DMS114 treated with DMSO at 0.1 percent for 48 hours (cell line): ENCODE data around the gene PTPRN2.
"Not testable (repeated sequence)": the region's sequence is repeated elsewhere in the genome, so short reads cannot be mapped to it uniquely, and the experiment has no call there.

Experiments used
- DNase-seq: peaks from one replicate; lab custom pipeline; 2025; ENCODE audit not compliant: unreplicated experiment; lab: John Stamatoyannopoulos, UW

The PTPRN2 gene

DNA sequence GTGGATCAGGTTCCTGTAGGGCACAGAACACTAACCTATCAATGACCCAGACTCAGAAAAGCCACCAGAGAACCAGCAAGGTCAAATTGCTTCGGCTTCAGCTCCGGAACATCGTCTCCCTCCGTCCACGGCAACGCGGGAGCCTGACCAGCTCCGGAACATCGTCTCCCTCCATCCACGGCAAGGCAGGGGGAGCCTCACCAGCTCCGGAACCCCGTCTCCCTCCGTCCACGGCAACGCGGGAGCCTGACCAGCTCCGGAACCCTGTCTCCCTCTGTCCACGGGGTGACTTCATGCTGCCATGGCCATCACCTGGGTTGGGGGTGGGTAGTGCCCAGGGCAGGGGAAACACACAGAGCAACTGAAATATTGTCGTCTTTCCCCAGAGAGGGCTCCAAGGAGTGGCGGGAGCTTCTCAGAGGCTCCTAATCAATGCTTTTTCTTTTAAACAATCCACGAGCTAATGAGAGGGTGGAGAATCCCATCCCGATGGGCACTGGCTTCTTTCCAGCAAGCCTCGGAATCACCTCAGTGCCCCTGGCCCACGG, 847.3 kb downstream of the PTPRN2 start:
- DNase-seq: no peak

DNA sequence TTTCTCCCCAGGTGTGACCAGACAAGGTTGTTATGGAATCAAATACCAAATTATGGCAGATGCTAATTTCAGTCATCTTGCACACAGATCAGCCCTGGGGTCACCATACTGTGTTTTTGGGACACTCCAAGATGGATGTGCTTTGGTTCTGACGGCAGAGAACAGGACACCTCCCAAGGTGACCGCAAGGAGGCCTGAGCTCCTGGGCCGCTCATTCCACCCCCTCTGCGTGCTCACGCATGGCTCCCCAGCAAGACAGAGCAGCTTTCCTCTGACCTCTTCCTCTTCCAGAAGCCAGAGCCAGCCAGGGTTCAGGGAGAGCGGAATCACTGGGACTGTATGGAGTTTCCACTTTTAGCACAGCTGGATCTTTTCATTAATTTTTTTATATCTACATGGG, 848.0 kb downstream of the PTPRN2 start:
- no peak for DNase-seq

DNA sequence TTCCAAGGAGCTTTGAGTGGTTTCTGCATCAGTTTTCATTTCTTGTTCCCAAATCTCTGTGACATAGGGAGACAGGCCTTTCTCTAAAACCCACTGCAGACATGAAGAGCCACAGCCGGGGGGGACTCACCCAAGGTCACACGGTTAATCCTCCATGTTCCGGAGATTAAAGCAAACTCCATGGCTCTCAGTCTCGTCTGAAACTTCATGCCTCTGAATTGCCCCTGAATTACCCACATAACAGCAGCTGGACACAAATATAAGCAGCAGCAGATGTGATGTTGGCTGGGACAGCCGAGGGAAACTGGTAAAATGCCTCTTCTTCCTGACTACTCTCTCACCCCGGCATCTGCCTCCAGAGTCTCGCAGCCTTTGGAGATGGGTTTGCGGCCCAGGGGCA, 848.6 kb downstream of the PTPRN2 start:
- no peak for DNase-seq

DNA sequence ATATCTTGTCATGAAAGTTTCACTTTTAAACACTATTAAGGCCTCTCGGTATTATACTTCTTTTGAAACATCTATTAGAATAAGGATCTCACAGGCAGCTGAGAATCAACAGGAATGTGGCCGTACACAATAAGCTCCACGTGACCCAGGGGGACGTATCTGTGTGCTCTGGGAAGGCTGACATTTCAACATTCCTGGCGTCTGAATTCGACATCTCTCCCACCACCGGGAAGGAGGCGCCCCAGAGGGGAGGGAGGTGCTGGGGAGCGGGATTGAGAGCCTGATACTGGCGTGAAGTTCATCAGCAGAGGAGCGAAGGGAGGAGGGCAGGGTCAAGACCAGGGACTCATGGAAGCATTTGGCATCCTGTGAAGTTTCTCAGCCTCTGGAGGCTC, 849.6 kb downstream of the PTPRN2 start:
- DNase-seq: no peak

DNA sequence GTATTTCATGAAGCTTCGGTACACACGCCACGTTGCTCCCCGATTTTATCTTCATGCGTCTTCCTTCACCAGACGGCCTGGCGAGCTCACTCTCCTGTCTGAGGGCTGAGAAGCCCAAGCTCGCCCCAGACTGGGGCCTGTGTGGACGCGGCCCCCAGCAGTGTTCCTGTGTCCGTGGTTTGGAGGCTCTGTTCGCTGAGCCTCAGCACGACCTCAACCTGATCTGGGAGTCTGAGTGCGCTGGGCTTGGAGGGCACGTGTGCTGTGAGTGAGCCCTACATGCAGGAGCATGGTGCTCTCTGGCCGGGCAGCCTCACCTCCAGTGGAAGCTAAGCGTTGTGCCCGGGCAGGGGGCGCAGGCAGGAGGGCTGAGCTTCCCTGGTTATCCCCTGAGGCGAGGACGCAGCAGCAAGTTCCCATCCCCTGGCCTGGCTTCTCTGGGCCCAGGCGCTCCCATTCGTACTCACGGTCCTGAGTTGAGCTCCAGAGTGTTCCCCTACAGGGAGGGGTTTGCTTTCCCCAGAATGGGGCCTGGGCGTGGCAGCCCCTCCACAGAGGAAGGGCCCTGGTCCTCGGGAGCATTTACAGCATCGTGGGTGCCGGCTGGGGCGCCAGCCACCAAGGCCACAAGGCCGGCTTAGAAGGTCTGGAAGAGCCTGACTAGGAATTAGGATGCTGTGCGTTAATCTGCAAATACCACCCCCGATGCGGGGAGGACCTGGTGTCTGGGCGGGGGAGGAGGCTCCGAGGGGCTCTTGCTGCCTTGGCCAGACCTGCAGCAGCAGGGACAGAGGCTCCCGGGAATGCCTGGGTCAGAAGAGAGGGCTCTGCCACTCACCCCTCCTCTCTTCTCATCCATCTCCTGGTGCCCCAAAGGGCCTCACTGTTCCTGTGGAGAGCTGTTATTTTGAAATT, 850.2 kb downstream of the PTPRN2 start:
- no peak for DNase-seq

DNA sequence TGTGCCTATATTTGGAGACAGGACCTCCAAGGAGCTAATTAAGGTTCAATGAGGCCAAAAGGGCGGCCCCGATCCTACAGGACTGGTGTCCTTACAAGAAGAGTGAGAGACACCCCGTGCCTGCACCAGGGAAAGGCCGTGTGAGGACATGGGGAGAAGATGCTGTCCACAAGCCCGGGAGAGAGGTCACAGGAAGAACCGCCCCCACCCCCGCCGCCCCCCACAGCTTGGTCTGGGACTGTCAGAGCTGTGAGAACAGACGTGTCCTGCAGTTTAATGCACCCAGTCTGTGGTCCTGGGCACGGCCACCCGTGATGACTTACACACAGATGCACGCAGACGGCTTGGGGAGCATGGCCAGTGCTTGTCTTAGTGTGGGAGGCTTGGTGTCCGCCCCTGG, 851.3 kb downstream of the PTPRN2 start:
- DNase-seq: no peak

DNA sequence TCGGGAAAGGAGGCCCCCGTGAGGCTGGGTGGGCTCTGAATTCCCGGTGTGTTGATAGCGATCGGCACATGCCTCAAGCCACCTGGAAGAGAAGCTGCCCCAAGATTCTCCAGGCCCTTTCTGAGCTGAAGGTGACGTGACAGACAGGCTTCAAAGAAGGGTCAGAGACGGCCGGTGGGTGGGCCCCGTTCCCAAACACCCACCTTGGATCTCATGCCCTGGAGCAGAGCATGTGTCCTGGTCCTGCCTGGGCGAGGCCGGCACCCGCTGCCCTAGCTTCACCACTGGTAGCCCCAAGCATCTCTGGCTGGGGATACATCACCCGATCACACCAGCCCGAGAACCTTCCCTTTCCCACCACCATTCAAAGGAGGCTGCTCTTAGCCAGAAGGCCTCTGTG, 851.8 kb downstream of the PTPRN2 start:
- no peak for DNase-seq

DNA sequence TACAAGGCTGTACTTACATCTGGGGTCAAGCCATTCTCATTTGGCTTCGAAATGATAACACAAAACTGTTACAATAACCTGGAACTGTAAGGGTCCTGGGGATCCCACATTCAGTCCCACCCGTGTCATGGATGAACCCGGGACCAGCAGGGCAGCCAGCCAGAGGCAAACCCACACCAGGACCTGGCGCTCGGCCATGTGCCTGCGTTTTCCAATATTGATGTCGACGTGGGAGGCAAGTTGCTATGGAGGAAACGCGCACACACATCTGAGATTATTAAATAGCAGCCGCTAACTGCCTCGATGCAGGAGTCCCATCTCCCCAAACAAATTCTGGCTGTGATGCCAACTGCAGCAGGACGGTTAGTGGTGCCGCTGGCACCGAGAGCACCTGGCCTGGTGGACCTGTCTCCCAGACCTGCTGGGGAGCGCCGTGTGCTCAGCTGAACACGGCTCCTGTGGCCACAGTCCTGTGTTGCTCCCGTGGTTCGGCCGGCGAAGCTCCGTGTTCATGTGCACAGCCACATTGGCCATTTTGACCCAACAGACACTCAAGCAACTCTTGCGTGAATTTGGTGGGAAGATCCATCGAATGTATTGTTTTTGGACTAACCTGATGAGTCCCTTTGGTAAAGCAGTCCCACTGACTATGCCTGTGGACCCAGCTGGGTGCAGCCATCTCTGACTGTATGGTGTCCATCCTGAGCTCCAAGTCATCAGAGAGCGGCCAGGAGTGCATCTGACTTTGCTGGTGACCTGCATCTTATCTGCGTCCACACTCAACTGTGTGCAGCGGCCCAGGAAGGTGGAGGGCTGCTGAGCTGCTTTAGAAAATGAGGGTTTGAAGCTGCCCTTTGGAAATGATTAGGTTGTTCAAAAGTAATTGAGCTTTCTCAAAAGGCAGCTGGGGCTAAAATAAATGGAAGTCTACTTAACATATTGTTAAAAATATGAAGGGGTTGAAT, 852.7 kb downstream of the PTPRN2 start:
- DNase-seq: no peak

DNA sequence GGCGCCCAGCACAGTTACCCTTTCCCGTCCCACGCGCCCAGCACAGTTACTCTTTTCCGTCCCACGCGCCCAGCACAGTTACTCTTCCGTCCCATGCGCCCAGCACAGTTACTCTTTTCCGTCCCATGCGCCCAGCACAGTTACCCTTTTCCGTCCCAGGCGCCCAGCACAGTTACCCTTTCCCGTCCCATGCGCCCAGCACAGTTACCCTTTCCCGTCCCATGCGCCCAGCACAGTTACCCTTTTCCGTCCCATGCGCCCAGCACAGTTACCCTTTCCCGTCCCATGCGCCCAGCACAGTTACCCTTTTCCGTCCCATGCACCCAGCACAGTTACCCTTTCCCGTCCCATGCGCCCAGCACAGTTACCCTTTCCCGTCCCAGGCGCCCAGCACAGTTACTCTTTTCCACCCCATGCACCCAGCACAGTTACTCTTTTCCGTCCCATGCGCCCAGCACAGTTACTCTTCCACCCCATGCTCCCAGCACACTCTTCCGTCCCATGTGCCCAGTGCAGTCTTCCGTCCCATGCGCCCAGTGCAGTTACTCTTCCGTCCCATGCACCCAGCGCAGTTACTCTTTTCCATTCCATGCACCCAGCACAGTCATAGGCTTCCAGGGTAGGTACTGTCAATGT, 853.7 kb downstream of the PTPRN2 start:
- DNase-seq: not testable (repeated sequence)

DNA sequence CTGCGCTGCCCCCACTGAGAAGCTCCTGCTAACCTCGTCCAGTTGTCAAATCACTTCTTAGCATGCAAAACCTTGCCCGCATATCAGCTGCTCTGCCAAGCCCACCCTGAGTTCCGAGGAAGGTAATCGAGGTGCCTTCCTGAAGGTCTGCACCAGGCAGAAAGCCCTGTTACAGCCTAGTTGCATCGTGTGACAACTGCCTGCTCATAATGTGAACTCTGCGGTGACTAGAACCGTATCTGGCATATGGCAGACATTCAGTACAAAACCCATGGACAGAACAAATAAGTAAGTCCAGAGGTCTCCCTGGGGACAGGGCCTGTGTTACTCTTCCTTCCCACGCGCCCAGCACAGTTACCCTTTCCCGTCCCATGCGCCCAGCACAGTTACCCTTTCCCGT, 856.5 kb downstream of the PTPRN2 start:
- no peak for DNase-seq

DNA sequence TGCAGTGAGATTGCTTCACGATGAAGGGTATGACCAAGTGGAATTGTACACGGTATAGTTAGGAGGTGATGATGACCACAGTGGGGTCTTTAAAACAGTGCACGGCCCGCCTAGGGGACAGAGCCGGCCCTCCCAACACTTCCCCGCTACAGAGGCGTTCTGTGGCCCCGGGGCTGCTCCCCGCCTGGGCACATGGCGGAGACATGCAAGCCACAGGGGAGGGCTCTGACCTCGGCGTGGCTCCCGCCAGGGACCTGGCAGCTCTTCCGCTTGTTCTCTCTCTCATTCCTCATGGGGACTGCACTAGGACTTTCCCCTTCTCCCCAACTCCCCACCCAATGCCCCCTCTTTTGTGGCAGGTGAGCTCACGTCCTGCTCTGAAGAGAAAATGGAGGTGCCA, 857.0 kb downstream of the PTPRN2 start:
- no peak for DNase-seq

DNA sequence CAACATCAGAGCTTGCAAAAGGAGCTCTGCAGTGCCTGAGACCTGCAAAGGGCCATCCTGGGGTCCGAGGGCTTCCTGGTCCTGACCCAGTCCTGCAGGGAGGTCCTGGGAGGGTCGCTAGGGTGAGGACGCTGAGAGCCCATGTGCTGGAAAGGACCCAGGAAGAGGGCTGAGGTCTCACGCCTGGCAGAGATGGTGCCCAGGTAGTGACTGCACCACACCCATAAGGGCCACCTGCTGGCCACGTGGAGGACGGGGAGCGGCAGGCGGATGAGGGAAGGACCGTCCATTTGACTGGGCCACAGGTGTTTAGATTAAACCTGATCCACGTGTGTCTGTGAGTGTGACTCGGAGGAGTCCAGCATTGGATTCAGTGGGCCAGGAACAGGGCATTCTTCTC, 858.1 kb downstream of the PTPRN2 start:
- DNase-seq: no peak

DNA sequence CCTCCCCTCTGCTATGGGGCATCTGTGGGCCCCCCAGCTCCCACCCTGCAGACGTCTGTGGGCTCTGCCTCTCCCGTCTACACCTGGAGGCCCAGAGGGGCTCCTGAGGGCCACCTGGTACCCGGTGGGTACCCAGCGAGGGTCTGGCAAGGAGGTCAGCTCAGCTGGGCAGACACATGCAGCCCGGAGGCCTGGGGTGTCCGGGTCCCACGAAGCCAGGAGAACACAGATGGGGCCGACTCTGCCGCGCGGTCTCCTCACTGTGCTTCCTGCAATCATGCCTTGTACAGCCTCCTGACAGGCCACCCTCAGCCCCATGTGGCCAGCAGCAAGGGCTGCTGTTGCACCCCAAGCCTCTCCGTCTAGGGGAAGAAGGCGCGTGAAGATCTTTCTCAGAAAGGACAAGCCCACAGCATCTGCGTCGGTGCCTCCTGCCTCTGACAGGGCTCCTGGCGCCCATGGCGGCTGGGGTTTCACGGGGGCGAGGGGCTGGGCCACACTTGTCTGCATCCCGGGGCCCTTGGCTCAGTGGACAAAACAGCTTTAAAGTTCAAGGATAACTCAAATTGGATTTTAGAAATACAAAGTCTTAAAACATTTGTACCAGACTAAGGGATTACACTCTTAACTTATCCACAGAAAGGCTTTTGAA, 859.5 kb downstream of the PTPRN2 start:
- no peak for DNase-seq

DNA sequence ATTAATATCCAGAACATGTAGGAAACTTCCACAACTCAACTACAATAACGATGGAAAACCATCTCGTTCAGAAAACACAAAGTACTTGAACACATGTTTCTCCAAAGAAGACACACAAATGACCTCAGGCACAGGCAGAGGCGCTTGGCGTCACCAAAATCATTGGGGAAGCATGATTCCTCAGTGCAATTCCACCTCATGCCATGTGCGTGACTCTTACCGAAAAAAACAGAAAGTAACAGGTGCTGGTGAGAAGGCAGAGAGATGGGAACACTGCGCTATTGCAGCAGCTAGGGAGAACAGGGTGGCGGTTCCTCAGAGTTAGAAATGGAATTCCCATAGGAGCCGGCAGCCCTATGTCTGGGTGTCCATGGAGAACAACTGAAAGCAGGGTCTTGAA, 860.9 kb downstream of the PTPRN2 start:
- no peak for DNase-seq

DNA sequence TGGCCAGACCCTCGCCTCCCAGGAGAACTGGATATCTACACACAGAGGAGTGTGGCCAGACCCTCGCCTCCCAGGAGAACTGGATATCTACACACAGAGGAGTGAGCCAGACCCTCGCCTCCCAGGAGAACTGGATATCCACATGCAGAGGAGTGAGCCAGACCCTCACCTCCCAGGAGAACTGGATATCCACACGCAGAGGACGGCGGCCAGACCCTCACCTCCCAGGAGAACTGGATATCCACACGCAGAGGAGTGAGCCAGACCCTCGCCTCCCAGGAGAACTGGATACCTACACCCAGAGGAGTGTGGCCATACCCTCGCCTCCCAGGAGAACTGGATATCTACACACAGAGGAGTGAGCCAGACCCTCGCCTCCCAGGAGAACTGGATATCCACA, 862.3 kb downstream of the PTPRN2 start:
- DNase-seq: not testable (repeated sequence)

DNA sequence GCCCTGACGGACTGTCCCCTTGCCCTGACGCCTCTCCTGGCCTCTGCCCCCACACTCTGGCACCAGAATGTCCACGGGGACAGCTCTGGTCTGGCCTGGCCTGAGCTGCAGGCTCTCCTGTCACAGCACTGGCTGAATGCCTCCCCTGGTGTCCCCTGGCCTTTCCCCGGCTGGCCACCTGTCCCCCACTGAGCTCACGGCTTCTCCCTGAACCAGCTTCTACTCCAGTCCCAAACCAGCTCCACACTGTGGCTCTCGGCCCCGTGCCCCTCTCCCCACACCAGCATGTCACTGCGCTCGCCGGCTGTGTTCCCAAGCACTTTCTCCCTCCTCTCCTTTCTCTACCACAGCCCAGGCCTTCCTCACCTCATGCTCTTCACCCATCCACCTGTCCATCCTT, 864.4 kb downstream of the PTPRN2 start:
- DNase-seq: no peak

DNA sequence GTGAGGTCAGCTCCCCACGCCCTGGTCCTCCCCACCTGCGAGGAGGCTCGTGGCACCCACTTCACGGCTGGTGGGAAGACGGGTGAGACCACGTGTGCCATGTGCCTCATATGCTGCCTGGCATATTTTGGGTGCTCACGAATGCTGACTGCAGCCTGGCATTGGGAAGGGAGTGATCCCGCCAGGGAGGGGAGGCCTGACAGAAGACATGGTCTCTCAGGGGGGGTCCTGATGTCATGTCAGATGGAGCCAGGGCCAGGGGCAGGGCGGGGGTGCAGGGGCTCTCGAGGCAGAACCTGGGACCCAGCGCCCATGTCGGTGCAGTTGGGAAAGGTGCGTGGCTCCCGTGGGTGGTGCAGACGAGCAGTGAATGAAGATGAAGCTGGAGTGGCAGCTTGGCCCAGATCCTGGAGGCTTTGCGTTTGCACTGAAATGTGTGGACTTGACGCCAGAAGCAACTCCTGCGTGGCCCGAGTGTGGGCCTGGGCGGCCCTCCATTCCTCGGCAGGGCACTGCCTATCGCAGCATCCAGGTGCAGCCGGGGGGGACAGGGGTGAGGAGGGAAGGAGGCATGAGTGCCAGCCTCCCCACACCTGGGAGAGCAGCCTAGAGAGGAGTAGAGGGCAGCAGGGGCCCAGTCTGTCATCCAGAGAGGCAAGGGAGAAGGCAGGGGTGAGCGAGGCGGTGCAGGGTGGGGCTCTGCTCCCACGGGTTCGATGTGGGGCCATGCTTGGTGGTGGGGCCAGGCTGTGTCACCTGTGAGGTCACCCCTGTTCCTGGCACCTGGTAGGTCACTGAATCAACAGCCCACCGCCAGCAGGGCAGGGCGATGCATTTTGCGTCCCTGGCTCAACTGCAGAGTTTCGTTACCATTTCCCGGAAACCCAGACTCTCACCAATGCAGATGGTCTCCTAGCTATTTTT, 865.2 kb downstream of the PTPRN2 start:
- no peak for DNase-seq

DNA sequence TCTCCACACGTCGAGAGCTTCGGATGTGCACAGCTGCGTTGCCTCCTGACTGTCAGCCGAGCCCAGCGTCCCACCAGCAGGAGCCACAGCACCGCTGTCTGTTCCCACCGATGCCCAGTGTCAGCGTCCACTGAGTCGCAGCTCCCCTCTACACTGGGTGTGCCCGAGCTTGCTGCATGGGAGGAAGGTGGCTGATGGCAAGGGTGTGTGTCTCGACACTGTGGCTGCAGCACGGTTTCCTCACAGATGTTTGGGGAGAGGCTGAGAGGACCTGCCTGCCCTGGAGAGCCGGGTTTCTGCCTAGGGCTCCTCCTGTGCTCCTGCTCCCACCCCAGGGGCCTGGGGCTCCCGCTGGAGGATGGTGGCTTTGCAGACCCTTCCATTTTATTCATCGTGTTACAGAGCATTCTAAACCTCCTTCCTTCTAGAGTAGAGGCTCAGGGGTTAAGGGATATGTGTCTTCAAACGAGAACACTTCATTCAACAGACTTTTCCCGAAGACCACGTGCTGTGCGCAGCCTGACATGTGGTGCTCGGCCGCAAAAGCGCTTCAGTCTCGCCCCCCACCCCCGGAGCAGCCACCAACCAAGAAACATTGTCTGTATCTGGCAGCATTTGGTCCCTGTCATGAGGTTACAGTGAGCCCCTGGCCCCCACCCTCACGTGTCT, 866.0 kb downstream of the PTPRN2 start:
- no peak for DNase-seq
